ENCODE results near the gene ITFG1. TPM values are rescaled to one million over a fixed set of nuclear protein-coding genes. Genes with fewer than 3 reads are reported as not detected.

The ITFG1 gene
- total and polyA plus RNA-seq, 2 of the 8 experiments (the other 6 are each of a cell fraction or from before 2014, with no cell fraction given), result 13.8 to 22.2 TPM

GRCh38 chr16:47493381-47494337 lies 32.8 kb upstream of the ITFG1 start:
- Histone ChIP-seq H3K56ac (replicated peaks; ENCODE audit: insufficient read length, low read depth, low read length) (no peak overlapping the region), H2BK120ac (replicated peaks; ENCODE audit: low read depth, low read length) (no peak overlapping the region), H3K27me3 (replicated peaks in 1 of 4; ENCODE audit: control insufficient read depth in 3 of 4, extremely low read depth in 1 of 4, insufficient read depth in 3 of 4, low read length in 3 of 4) (no peaks in the 10 kb centered on the region), H3K79me1 (ENCODE audit: low read depth, low read length) (no peaks in the 10 kb centered on the region), H2AK5ac (ENCODE audit: low read depth, low read length) (no peak overlapping the region), H3K4me2 (ENCODE audit: insufficient read depth in 1 of 2, low read depth in 2 of 2, low read length in 2 of 2) (no peak overlapping the region), H3K4ac (replicated peaks; ENCODE audit: insufficient read length, low read depth, low read length) (no peak overlapping the region), H4K20me1 (replicated peaks in 1 of 2; ENCODE audit: control insufficient read depth in 1 of 2, insufficient read depth in 2 of 2, low read length in 2 of 2) (no peaks in the 10 kb centered on the region), H3K14ac (ENCODE audit: insufficient read length) (no peak overlapping the region), H3K18ac (ENCODE audit: extremely low read depth, low read length) (no peak overlapping the region), H3K23me2 (ENCODE audit: low read depth, low read length) (no peaks in the 10 kb centered on the region), H3K9ac (replicated peaks in 1 of 4; ENCODE audit: extremely low read depth in 1 of 4, low read depth in 3 of 4, low read length in 3 of 4) (no peak overlapping the region), H4K8ac (ENCODE audit: extremely low read depth, insufficient read depth, low read length) (no peak overlapping the region), H2AFZ (ENCODE audit: low read length) (no peak overlapping the region), H4K91ac (replicated peaks; ENCODE audit: insufficient read length, low read length) (no peak overlapping the region), H2BK12ac (ENCODE audit: low read depth, low read length) (no peak overlapping the region), H2BK20ac (ENCODE audit: low read length) (no peak overlapping the region), H3K9me3 (ENCODE audit: insufficient read depth in 2 of 2, low read depth in 1 of 2, low read length in 1 of 2) (peaks cover 15 to 20% of the 10 kb centered on the region in 2 experiments), H2BK15ac (ENCODE audit: low read length) (no peak overlapping the region), H3K23ac (ENCODE audit: insufficient read length) (no peak overlapping the region), H4K5ac (ENCODE audit: insufficient read length, low read depth, low read length) (no peak overlapping the region), H3K27ac (ENCODE audit: low read depth, low read length) (no peak overlapping the region), H3K4me3 (ENCODE audit: extremely low read depth in 1 of 4, insufficient read depth in 2 of 4, low read depth in 3 of 4, low read length in 4 of 4) (no peak overlapping the region), H2BK5ac (ENCODE audit: low read depth, low read length) (no peak overlapping the region), H3K36me3 (ENCODE audit: control insufficient read depth in 2 of 4, insufficient read depth in 4 of 4, low read length in 3 of 4) (peaks cover 0 to 7% (median 2%) of the 10 kb centered on the region in 4 experiments; a peak in 3 of 8 replicates), H3K4me1 (replicated peaks in 1 of 4; ENCODE audit: control insufficient read depth in 3 of 4, insufficient read depth in 4 of 4, low read length in 3 of 4) (peaks cover 0 to 7% (median 4%) of the 10 kb centered on the region in 4 experiments; a peak in 4 of 7 replicates), H3K79me2 (ENCODE audit: control insufficient read depth in 1 of 2, insufficient read depth in 2 of 2, low read length in 2 of 2) (no peaks in the 10 kb centered on the region)
- WGBS, 2 experiments (ENCODE audit: extremely low coverage in 1 of 2, insufficient coverage in 1 of 2, insufficient read length in 1 of 2, insufficient replicate concordance in 2 of 2, low coverage in 1 of 2, low lambda C conversion rate in 2 of 2, missing lambda C conversion rate in 1 of 2), result 92% methylated on average over 9 of the region's 9 CpGs; no CpG with 5 or more reads in 1 of the 2 experiments
- no peak for FAIRE-seq
- ChIA-PET POLR2A (ENCODE audit: partially characterized antibody) (no interaction called here), CTCF (ENCODE audit: partially characterized antibody) (interaction anchor here (0.5 to 1.0 kb wide), 2 partner anchors 13 to 462 kb away, joined by 3 to 6 read pairs; no protein-coding TSS in a partner anchor)
- DNase-seq (ENCODE audit: low read depth in 1 of 2, low spot score in 2 of 2), result no peak
- TF ChIP-seq MAX (IDR thresholded peaks at IDR 0.05), result no peak
- TF ChIP-seq JUN (IDR thresholded peaks at IDR 0.05; ENCODE audit: low read depth, low read length), result no peak
- no peak for TF ChIP-seq ASH2L (IDR thresholded peaks at IDR 0.05; ENCODE audit: low read length)
- TF ChIP-seq CHD1 (IDR thresholded peaks at IDR 0.05; ENCODE audit: low read depth, low read length), result no peak
- no peak for TF ChIP-seq BACH1 (IDR thresholded peaks at IDR 0.05; ENCODE audit: low read length)
- TF ChIP-seq BRCA1 (IDR thresholded peaks at IDR 0.05; ENCODE audit: low read depth, low read length), result no peak
- TF ChIP-seq CTCF (IDR thresholded peaks at IDR 0.05; ENCODE audit: control extremely low read depth in 1 of 3, insufficient read depth in 1 of 3, low read depth in 1 of 3, low read length in 3 of 3), result no peak
- no peak for TF ChIP-seq JUND (IDR thresholded peaks at IDR 0.05; ENCODE audit: low read length)
- TF ChIP-seq KDM4A (IDR thresholded peaks at IDR 0.05; ENCODE audit: low read depth, low read length, severe bottlenecking), result no peak
- no peak for TF ChIP-seq NRF1 (IDR thresholded peaks at IDR 0.05; ENCODE audit: low read depth, low read length)

Data from H1 (cell line).